Activated CD4-positive, alpha-beta T cell treated with anti-CD3 and anti-CD28 coated beads, Interleukin-2, amount 10 ng/mL, durations not matched to agents 24 days and 14 days (primary cell): ENCODE measurements around the gene APLP2. TPM values are rescaled to one million over a fixed set of nuclear protein-coding genes. Genes with fewer than 3 reads are reported as not detected.
A peak's percentile ranks its signal among the peaks of the same experiment; 100 is the strongest.
"Not testable (repeated sequence)": the region's sequence is repeated elsewhere in the genome, so short reads cannot be mapped to it uniquely, and the experiment has no call there.

Source experiments
- DNase-seq: peaks from one replicate; pipeline ENCODE4 v3.0.0; 2022
- H3K27ac Mint-ChIP-seq: one replicate; pipeline ENCODE4 v1.8.0; 2022; ENCODE audit warnings: mild to moderate bottlenecking, mixed read lengths
- H3K27me3 Mint-ChIP-seq: one replicate; pipeline ENCODE4 v1.8.0; 2022; ENCODE audit warnings: mixed read lengths
- H3K36me3 Mint-ChIP-seq: one replicate; pipeline ENCODE4 v1.8.0; 2022; ENCODE audit warnings: low read depth, mild to moderate bottlenecking, mixed read lengths
- H3K4me1 Mint-ChIP-seq: one replicate; pipeline ENCODE4 v1.8.0; 2021; ENCODE audit warnings: mixed read lengths
- H3K4me3 Mint-ChIP-seq: one replicate; pipeline ENCODE4 v1.8.0; 2022; ENCODE audit warnings: mild to moderate bottlenecking, moderate library complexity, mixed read lengths
- H3K9me3 Mint-ChIP-seq: one replicate; pipeline ENCODE4 v1.8.0; 2021; ENCODE audit warnings: mixed read lengths
- intact Hi-C: fragments of 100-400 bp; cut with micrococcal nuclease; formaldehyde crosslinking; loops from one replicate; pipeline ENCODE4 v1.15.1; 2023
- total RNA-seq: library from RNA; stranded (reverse); gene quantifications from 2 replicates; pipeline ENCODE4 v1.2.3, GENCODE V29; 2022

The APLP2 gene
- total RNA-seq, result 44.9 and 46.4 TPM in 2 replicates

DNA sequence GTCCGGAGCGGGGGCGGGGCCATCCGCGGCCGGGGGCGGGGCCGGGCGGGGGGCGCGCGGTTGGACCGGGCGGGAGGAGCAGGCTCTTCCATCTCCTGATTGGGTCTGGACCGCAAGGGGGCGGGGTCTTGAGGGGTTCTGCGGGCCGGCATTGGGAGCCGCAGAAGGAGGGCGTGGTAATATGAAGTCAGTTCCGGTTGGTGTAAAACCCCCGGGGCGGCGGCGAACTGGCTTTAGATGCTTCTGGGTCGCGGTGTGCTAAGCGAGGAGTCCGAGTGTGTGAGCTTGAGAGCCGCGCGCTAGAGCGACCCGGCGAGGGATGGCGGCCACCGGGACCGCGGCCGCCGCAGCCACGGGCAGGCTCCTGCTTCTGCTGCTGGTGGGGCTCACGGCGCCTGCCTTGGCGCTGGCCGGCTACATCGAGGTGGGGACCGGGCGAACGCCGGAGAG lies at the start of gene APLP2:
Gene APLP2, plus strand, starts transcription at position 236 of the 450 bp plus-strand sequence. Its CDS starts 84 bp downstream, at position 320.
- Mint-ChIP-seq H3K4me3 (peak within 1 kb of the TSS; percentile 95), H3K27ac (peak within 1 kb of the TSS; percentile 87), H3K27me3 (peaks cover 35% of the 10 kb centered on the region), H3K36me3 (no peaks in the 10 kb centered on the region), H3K4me1 (peaks cover 20% of the 10 kb centered on the region), H3K9me3 (no peaks in the 10 kb centered on the region)
- intact Hi-C loops, result loop anchor here (1.0 to 5.0 kb wide), 5 partner anchors 53 to 243 kb away; partner anchors contain the start of gene NFRKB
- peak; percentile 99 for DNase-seq

DNA sequence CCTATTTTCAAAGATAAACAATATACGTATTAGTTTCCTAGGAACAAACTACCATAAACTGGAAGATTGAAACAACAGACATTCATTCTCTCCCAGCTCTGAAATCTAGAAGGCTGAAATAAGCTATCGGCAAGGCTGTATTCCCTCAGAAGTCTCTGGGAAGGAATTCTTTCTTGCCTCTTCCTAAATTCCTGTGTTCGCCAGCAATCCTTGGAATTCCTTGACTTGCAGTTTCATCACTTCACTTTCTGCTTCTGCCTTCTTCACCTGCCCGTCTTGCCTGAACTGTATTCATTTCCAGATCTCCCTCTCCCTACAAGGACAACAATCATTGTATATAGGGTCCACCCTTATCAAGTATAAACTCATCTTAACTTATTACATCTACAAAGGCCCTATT lies 49.4 kb upstream of the APLP2 start:
- Mint-ChIP-seq H3K36me3 (no peaks in the 10 kb centered on the region), H3K27me3 (peaks cover 15% of the 10 kb centered on the region), H3K27ac (no peak overlapping the region), H3K9me3 (peaks cover 6% of the 10 kb centered on the region), H3K4me3 (no peak overlapping the region), H3K4me1 (no peaks in the 10 kb centered on the region)
- intact Hi-C loops, result no loop called here
- no peak for DNase-seq

- H3K4me3 Mint-ChIP-seq, H3K36me3 Mint-ChIP-seq, intact Hi-C loops, H3K9me3 Mint-ChIP-seq, H3K27ac Mint-ChIP-seq, DNase-seq, H3K4me1 Mint-ChIP-seq: not testable (repeated sequence)
- peaks cover 12% of the 10 kb centered on the region for H3K27me3 Mint-ChIP-seq
Observed at GRCh38 chr11:130021606-130022005, 48.1 kb upstream of the APLP2 start.

DNA sequence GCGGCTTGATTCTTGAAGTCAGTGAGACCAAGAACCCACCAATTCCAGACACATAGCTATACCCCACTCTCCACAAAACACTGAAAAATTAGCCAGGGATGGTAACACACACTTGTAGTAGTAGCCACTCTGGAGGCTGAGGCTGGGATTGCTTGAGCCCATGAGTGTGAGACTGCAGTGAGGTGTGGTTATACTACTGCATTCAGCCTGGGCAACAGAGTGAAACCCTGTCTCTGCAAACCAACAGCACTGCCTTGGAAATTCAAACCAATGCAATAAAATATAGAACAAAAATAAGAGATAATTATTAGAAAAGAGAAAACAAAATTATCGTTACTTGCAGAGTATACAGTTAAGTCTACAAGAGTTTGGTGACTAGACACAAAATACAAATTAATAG lies 46.9 kb upstream of the APLP2 start:
- no peak overlapping the region for H3K4me3 Mint-ChIP-seq
- H3K9me3 Mint-ChIP-seq, result no peaks in the 10 kb centered on the region
- no peak overlapping the region for H3K27ac Mint-ChIP-seq
- no peaks in the 10 kb centered on the region for H3K4me1 Mint-ChIP-seq
- H3K27me3 Mint-ChIP-seq, result peaks cover 12% of the 10 kb centered on the region
- no peaks in the 10 kb centered on the region for H3K36me3 Mint-ChIP-seq
- DNase-seq, result no peak
- intact Hi-C loops, result no loop called here

DNA sequence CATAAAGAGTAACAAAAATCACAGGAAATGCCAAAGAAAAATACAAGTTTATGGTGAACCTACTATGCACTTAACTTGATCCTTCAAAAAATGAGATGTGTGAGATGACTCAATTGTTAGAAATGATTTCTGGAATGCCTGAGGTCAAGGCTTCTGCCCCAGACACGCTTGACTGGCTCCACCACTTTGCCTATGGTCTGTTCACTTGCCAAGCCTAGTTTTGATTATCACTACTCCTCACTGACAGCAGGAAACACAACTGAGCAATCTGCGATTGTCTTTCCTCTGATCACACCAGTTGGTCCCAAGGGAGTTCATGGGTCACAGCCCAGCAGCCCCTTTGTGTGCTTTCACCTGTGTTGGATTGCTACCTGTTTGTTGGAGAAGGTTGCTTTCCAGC lies 46.5 kb upstream of the APLP2 start:
- no peak overlapping the region for H3K27ac Mint-ChIP-seq
- intact Hi-C loops, result no loop called here
- no peaks in the 10 kb centered on the region for H3K9me3 Mint-ChIP-seq
- no peaks in the 10 kb centered on the region for H3K4me1 Mint-ChIP-seq
- no peaks in the 10 kb centered on the region for H3K36me3 Mint-ChIP-seq
- DNase-seq, result no peak
- H3K4me3 Mint-ChIP-seq, result no peak overlapping the region
- peaks cover 12% of the 10 kb centered on the region for H3K27me3 Mint-ChIP-seq

GRCh38 chr11:130024361-130024760 lies 45.3 kb upstream of the APLP2 start:
- no peak for DNase-seq
- H3K27ac Mint-ChIP-seq, result no peak overlapping the region
- intact Hi-C loops, result no loop called here
- H3K36me3 Mint-ChIP-seq, result no peaks in the 10 kb centered on the region
- no peaks in the 10 kb centered on the region for H3K9me3 Mint-ChIP-seq
- no peak overlapping the region for H3K4me3 Mint-ChIP-seq
- no peaks in the 10 kb centered on the region for H3K4me1 Mint-ChIP-seq
- peaks cover 12% of the 10 kb centered on the region for H3K27me3 Mint-ChIP-seq

- no peak for DNase-seq
- H3K27ac Mint-ChIP-seq, result no peak overlapping the region
- H3K4me3 Mint-ChIP-seq, result no peak overlapping the region
- H3K27me3 Mint-ChIP-seq, result peaks cover 12% of the 10 kb centered on the region
- H3K36me3 Mint-ChIP-seq, result no peaks in the 10 kb centered on the region
- H3K9me3 Mint-ChIP-seq, result no peaks in the 10 kb centered on the region
- intact Hi-C loops, result no loop called here
- H3K4me1 Mint-ChIP-seq, result no peaks in the 10 kb centered on the region
Observed at GRCh38 chr11:130025371-130025770, 44.3 kb upstream of the APLP2 start.

- peaks cover 8% of the 10 kb centered on the region for H3K27me3 Mint-ChIP-seq
Observed at GRCh38 chr11:130029137-130029536, 40.6 kb upstream of the APLP2 start.

GRCh38 chr11:130031056-130031455 lies 38.6 kb upstream of the APLP2 start:
- H3K36me3 Mint-ChIP-seq, result no peaks in the 10 kb centered on the region

More at GRCh38 chr11:130029137-130029536, 40.6 kb upstream of the APLP2 start:
- H3K4me1 Mint-ChIP-seq, result no peaks in the 10 kb centered on the region
- H3K4me3 Mint-ChIP-seq, result no peak overlapping the region
- no peaks in the 10 kb centered on the region for H3K36me3 Mint-ChIP-seq
- no peak overlapping the region for H3K27ac Mint-ChIP-seq
- intact Hi-C loops, result no loop called here
- H3K9me3 Mint-ChIP-seq, result no peaks in the 10 kb centered on the region
- no peak for DNase-seq

DNA sequence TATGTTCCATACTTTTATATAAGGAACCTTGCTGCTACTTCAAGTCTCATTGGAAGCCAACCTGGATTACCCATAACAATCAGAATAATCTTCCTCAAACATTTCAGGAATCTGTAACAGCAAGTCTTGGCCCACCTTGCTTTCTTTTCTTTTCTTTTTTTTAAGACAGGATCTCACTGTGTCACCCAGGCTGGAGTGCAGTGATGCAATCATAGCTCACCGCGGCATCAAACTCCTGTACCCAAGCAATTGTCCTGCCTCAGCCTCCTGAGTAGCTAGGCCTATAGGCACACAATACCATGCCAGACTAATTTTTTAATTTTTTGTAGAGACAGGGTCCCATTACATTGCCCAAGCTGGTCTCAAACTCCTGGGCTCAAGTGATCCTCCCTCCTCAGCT lies 37.7 kb upstream of the APLP2 start:
- Mint-ChIP-seq H3K36me3 (no peaks in the 10 kb centered on the region), H3K4me1 (no peaks in the 10 kb centered on the region), H3K4me3 (no peak overlapping the region), H3K9me3 (no peaks in the 10 kb centered on the region), H3K27me3 (peaks cover 3% of the 10 kb centered on the region), H3K27ac (no peak overlapping the region)
- intact Hi-C loops, result no loop called here
- no peak for DNase-seq

More at GRCh38 chr11:130031056-130031455, 38.6 kb upstream of the APLP2 start:
- H3K4me3 Mint-ChIP-seq, result no peak overlapping the region
- H3K27ac Mint-ChIP-seq, result no peak overlapping the region
- peaks cover 3% of the 10 kb centered on the region for H3K27me3 Mint-ChIP-seq
- no peaks in the 10 kb centered on the region for H3K4me1 Mint-ChIP-seq
- DNase-seq, result no peak
- H3K9me3 Mint-ChIP-seq, result no peaks in the 10 kb centered on the region
- intact Hi-C loops, result no loop called here

- no peaks in the 10 kb centered on the region for H3K9me3 Mint-ChIP-seq
- intact Hi-C loops, result no loop called here
- H3K27me3 Mint-ChIP-seq, result peaks cover 4% of the 10 kb centered on the region
- H3K27ac Mint-ChIP-seq, result no peak overlapping the region
- H3K4me1 Mint-ChIP-seq, result no peaks in the 10 kb centered on the region
- no peak for DNase-seq
- H3K4me3 Mint-ChIP-seq, result no peak overlapping the region
- H3K36me3 Mint-ChIP-seq, result no peaks in the 10 kb centered on the region
Observed at GRCh38 chr11:130032931-130033330, 36.8 kb upstream of the APLP2 start.

DNA sequence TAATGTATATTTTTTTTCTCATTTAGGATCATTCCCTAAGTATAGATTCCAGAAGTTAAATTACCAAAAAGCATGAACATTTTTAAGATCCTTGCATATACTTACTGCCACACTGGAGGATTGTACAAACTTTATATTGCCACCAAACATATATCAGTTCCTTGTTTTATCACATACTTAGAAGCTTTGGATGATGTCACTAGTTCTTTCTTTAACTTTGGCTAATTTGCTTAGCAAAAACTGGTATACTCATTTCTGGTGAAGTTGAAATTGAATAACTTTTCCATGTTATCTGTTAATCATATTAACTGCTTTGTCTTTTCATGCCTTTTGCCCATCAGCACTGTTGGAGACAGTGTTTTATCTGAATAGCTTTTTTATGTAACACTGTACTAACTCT lies 35.5 kb upstream of the APLP2 start:
- Mint-ChIP-seq H3K27ac (no peak overlapping the region), H3K27me3 (peaks cover 4% of the 10 kb centered on the region), H3K36me3 (no peaks in the 10 kb centered on the region), H3K4me3 (no peak overlapping the region), H3K9me3 (no peaks in the 10 kb centered on the region), H3K4me1 (no peaks in the 10 kb centered on the region)
- DNase-seq, result no peak
- intact Hi-C loops, result no loop called here

DNA sequence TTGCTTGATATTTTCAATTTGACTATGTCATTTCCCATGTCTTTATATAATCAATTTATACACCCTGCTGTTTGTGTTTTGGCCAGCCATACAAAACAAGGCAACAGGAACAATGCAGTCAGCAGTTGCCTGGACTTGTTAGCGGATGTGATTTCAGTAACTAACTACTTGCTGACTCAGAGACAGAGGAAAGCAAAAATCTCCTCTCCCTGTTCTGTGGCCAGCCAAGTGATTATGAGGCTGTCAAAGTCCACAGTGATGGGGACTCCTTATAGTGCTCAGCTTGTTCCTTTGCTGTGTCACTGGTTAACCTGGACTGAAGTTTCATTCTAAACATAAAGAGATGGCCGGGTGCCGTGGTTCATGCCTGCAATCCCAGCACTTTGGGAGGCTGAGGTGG lies 32.6 kb upstream of the APLP2 start:
- Mint-ChIP-seq H3K27me3 (peaks cover 4% of the 10 kb centered on the region), H3K27ac (no peak overlapping the region), H3K4me1 (no peaks in the 10 kb centered on the region), H3K9me3 (no peaks in the 10 kb centered on the region), H3K4me3 (no peak overlapping the region), H3K36me3 (no peaks in the 10 kb centered on the region)
- DNase-seq, result no peak
- intact Hi-C loops, result no loop called here

DNA sequence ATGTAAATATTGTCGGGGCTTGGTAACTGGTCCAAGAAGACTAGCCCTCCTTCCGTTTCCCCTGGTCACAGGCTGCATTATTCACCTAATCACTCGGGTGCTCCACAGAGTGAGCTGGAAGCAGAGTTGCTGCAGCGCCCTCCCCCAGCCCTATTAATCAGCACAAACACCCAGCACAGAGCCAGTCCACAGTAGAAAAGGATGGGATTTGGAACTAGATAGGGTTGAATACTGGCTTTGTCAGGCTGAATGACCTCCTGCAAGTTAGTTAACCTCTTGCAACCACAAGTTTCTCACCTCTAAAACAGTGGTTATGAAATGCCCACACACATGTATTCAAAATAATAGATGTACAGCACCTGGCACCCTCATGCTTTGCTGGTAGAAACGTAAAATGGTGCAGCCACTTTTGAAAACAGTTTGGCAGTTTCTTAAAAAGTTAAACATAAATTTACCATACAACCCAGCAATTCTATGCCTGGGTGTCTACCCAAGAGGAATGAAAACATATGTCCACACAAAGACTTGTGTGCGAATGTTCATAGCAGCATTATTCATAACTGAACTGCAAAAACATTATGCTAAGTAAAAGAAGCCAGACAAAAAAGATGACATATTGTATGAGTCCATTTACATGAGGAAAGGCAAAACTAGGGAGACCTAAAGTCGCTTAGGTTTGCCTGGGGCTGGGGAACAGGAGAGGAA lies 31.7 kb upstream of the APLP2 start:
- DNase-seq, result no peak
- no peak overlapping the region for H3K4me3 Mint-ChIP-seq
- H3K27ac Mint-ChIP-seq, result no peak overlapping the region
- H3K27me3 Mint-ChIP-seq, result peaks cover 4% of the 10 kb centered on the region
- no peaks in the 10 kb centered on the region for H3K9me3 Mint-ChIP-seq
- H3K4me1 Mint-ChIP-seq, result no peaks in the 10 kb centered on the region
- intact Hi-C loops, result no loop called here
- H3K36me3 Mint-ChIP-seq, result no peaks in the 10 kb centered on the region
